B cell (primary cell): ENCODE measurements around the gene ADCY1. TPM values are rescaled to one million over a fixed set of nuclear protein-coding genes. Genes with fewer than 3 reads are reported as not detected.
"Not testable (repeated sequence)": the region's sequence is repeated elsewhere in the genome, so short reads cannot be mapped to it uniquely, and the experiment has no call there.

Experiments
- ATAC-seq: fragments of 200-7000 bp; cut with Tn5 transposase; one replicate; pipeline ENCODE4 v1.10.0; 2021; ENCODE audit warnings: low read depth, mild to moderate bottlenecking, moderate number of reproducible peaks, moderate library complexity
- CTCF ChIA-PET: fragments of 350-600 bp; sonication (Branson Sonifier 250); formaldehyde crosslinking; loops from one replicate; lab custom pipeline; 2021; ENCODE audit warnings: antibody characterized with exemption, inconsistent platforms; lab: Charles Lee
- POLR2A ChIA-PET: fragments of 350-600 bp; sonication (Branson Sonifier 250); formaldehyde crosslinking; loops from one replicate; lab custom pipeline; 2021; ENCODE audit warnings: antibody characterized with exemption; lab: Charles Lee
- DNase-seq: peaks from one replicate; pipeline ENCODE4 v3.0.0; 2013
- H2AFZ ChIP-seq: 2 replicates; pipeline ENCODE4 v1.6.1; 2012; ENCODE audit warnings: mild to moderate bottlenecking, low read depth, low read length; ENCODE audit not compliant: insufficient read depth, poor library complexity, severe bottlenecking
- H3K27ac ChIP-seq, 2 donors: 1 replicate in 1 of 2; 2 replicates in 1 of 2; pipeline ENCODE4 v1.5.1; 2012 to 2013; ENCODE audit warnings: low read length in 2 of 2, mild to moderate bottlenecking in 2 of 2, moderate library complexity in 1 of 2
- H3K27me3 ChIP-seq, 4 experiments: fragments of 200-600 bp in 1 of 4; sonication (generic) in 1 of 4; replicated peaks in 1 of 4; 1 replicate in 2 of 4; 2 replicates in 2 of 4; pipeline versions ENCODE4 v1.6.1 to v1.7.0; 2013 to 2016; ENCODE audit warnings: low read length in 3 of 4, mild to moderate bottlenecking in 2 of 4, mixed read lengths in 1 of 4, moderate library complexity in 1 of 4; ENCODE audit not compliant: insufficient read depth in 4 of 4, control insufficient read depth in 3 of 4; ENCODE audit errors: control extremely low read depth in 1 of 4
- H3K36me3 ChIP-seq, 2 experiments: replicated peaks in 1 of 2; 1 replicate in 1 of 2; 2 replicates in 1 of 2; pipeline versions ENCODE4 v1.6.1 to v1.7.1; 2013; ENCODE audit warnings: low read length in 1 of 2; ENCODE audit not compliant: insufficient read depth in 2 of 2, control insufficient read depth in 1 of 2; ENCODE audit errors: control extremely low read depth in 1 of 2, extremely low read depth in 1 of 2
- H3K4me1 ChIP-seq, 2 donors: fragments of 200-600 bp in 1 of 2; sonication (generic) in 1 of 2; 1 replicate in 1 of 2; 2 replicates in 1 of 2; pipeline versions ENCODE4 v1.5.1 to v1.6.1; 2013 to 2017; ENCODE audit warnings: low read length in 2 of 2; ENCODE audit not compliant: control insufficient read depth in 2 of 2, insufficient read depth in 2 of 2
- H3K4me2 ChIP-seq: replicated peaks from 2 replicates; pipeline ENCODE3; 2012; ENCODE audit warnings: mild to moderate bottlenecking, low read depth, low read length; ENCODE audit not compliant: poor library complexity, severe bottlenecking
- H3K4me3 ChIP-seq, 5 experiments: fragments of 200-600 bp in 1 of 5; sonication (generic) in 1 of 5; 1 replicate in 3 of 5; 2 replicates in 2 of 5; pipeline versions ENCODE4 v1.5.1 to v1.7.0; 2011 to 2016; ENCODE audit warnings: low read length in 4 of 5, mild to moderate bottlenecking in 4 of 5, low read depth in 2 of 5, control low read depth in 1 of 5, moderate library complexity in 1 of 5; ENCODE audit not compliant: insufficient read depth in 1 of 5; ENCODE audit errors: control extremely low read depth in 1 of 5, extremely low read depth in 1 of 5
- H3K79me2 ChIP-seq: fragments of 200-600 bp; sonication (generic); one replicate; pipeline ENCODE4 v1.6.0; 2016; ENCODE audit warnings: low read length; ENCODE audit not compliant: control insufficient read depth, insufficient read depth
- H3K9ac ChIP-seq: fragments of 200-600 bp; sonication (generic); 2 replicates; pipeline ENCODE4 v1.6.1; 2017; ENCODE audit warnings: mild to moderate bottlenecking, low read length, moderate library complexity
- H3K9me3 ChIP-seq, 3 donors: one replicate each; pipeline versions ENCODE4 v1.6.1 to v1.7.1; 2013; ENCODE audit warnings: low read length in 2 of 3; ENCODE audit not compliant: control insufficient read depth in 2 of 3, insufficient read depth in 1 of 3; ENCODE audit errors: control extremely low read depth in 1 of 3
- H4K20me1 ChIP-seq: 2 replicates; pipeline ENCODE4 v1.6.0; 2012; ENCODE audit warnings: mild to moderate bottlenecking, low read length; ENCODE audit not compliant: insufficient read depth, control insufficient read depth, poor library complexity, severe bottlenecking
- H3K27ac Mint-ChIP-seq: one replicate; pipeline ENCODE4 v1.8.0; 2021; ENCODE audit warnings: mixed read lengths
- H3K27me3 Mint-ChIP-seq: one replicate; pipeline ENCODE4 v1.8.0; 2021; ENCODE audit warnings: mixed read lengths
- H3K4me1 Mint-ChIP-seq: one replicate; pipeline ENCODE4 v1.8.0; 2021; ENCODE audit warnings: mixed read lengths
- H3K4me3 Mint-ChIP-seq: one replicate; pipeline ENCODE4 v1.8.0; 2021; ENCODE audit warnings: mixed read lengths
- H3K9me3 Mint-ChIP-seq: one replicate; pipeline ENCODE4 v1.8.0; 2022; ENCODE audit warnings: mixed read lengths; ENCODE audit not compliant: insufficient read depth
- CTCF ChIP-seq: fragments of 200-600 bp; IDR thresholded peaks from one replicate; pipeline ENCODE4 v1.8.0; 2022; ENCODE audit warnings: antibody characterized with exemption, mild to moderate bottlenecking
- EZH2 ChIP-seq: IDR thresholded peaks from 2 replicates; pipeline ENCODE4 v1.6.1; 2012; ENCODE audit warnings: borderline replicate concordance, low read depth, mild to moderate bottlenecking, moderate library complexity, low read length; ENCODE audit not compliant: insufficient read depth, poor library complexity, severe bottlenecking
- WGBS: methylation state at CpG from one replicate; pipeline ENCODE4 v1.1.5; 2013; ENCODE audit warnings: missing lambda C conversion rate; ENCODE audit not compliant: insufficient coverage; 5-methylcytosine and 5-hydroxymethylcytosine counted together
- intact Hi-C: fragments of 100-400 bp; cut with micrococcal nuclease; formaldehyde crosslinking; loops from one replicate; pipeline ENCODE4 v1.10.0; 2022
- polyA plus RNA-seq: library from polyadenylated mRNA; depleted of rRNA; stranded (reverse); fragments of >200 nt; gene quantifications from 2 replicates; pipeline ENCODE4 v1.2.3, GENCODE V29; 2012
- total RNA-seq, 2 donors: library from RNA; stranded (reverse); fragments of 120-200 nt in 1 of 2; gene quantifications; 1 replicate in 1 of 2; 2 replicates in 1 of 2; pipeline versions ENCODE4 v1.2.3 to v1.2.4, GENCODE V29; 2013 to 2022

ADCY1 gene
- total and polyA plus RNA-seq, 2 donors (not counting 1 experiment from before 2014, with no cell fraction given), result 0.05 to 0.12 TPM

- Histone ChIP-seq H3K4me3 (no peak overlapping the region), H2AFZ (no peak overlapping the region), H3K36me3 (no peaks in the 10 kb centered on the region), H3K27me3 (no peaks in the 10 kb centered on the region), H3K4me1 (no peaks in the 10 kb centered on the region), H3K79me2 (no peaks in the 10 kb centered on the region), H4K20me1 (no peaks in the 10 kb centered on the region), H3K27ac (no peak overlapping the region), H3K9ac (no peak overlapping the region), H3K9me3 (no peaks in the 10 kb centered on the region), H3K4me2 (no peak overlapping the region)
- no peak overlapping the region for H3K4me3 Mint-ChIP-seq
- H3K4me1 Mint-ChIP-seq, result no peaks in the 10 kb centered on the region
- no peak overlapping the region for H3K27ac Mint-ChIP-seq
- ChIA-PET CTCF (no interaction called here), POLR2A (no interaction called here)
- intact Hi-C loops, result no loop called here
- H3K9me3 Mint-ChIP-seq, result peaks cover 2% of the 10 kb centered on the region
- TF ChIP-seq CTCF, result no peak
- no peak for TF ChIP-seq EZH2
- DNase-seq (no peak), ATAC-seq (no peak)
- H3K27me3 Mint-ChIP-seq, result peaks cover 6% of the 10 kb centered on the region
Measured at GRCh38 chr7:45525057-45525456, 49.1 kb upstream of the ADCY1 start.

GRCh38 chr7:45543473-45543872, 30.7 kb upstream of the ADCY1 start:
- no peaks in the 10 kb centered on the region for H3K27me3 Mint-ChIP-seq
- H2AFZ ChIP-seq, result no peak overlapping the region
- no peak overlapping the region for H3K4me3 ChIP-seq
- H3K4me1 Mint-ChIP-seq, result no peaks in the 10 kb centered on the region
- H3K9me3 ChIP-seq, result peaks cover 0 to 6% (median 4%) of the 10 kb centered on the region in 3 donors
- ATAC-seq, result no peak
- H3K27ac Mint-ChIP-seq, result no peak overlapping the region
- no peaks in the 10 kb centered on the region for H3K79me2 ChIP-seq
- H3K4me1 ChIP-seq, result no peaks in the 10 kb centered on the region
- no peak overlapping the region for H3K4me3 Mint-ChIP-seq
- intact Hi-C loops, result no loop called here
- no peak overlapping the region for H3K9ac ChIP-seq
- WGBS, result no CpG with 5 or more reads among the region's 3 CpGs
- no peak for DNase-seq
- no peaks in the 10 kb centered on the region for H4K20me1 ChIP-seq
- peaks cover 8% of the 10 kb centered on the region for H3K9me3 Mint-ChIP-seq
- H3K36me3 ChIP-seq, result no peaks in the 10 kb centered on the region
- POLR2A ChIA-PET, result no interaction called here
- no peak overlapping the region for H3K4me2 ChIP-seq
- no peak overlapping the region for H3K27ac ChIP-seq
- H3K27me3 ChIP-seq, result no peaks in the 10 kb centered on the region
- CTCF ChIA-PET, result no interaction called here
- TF ChIP-seq EZH2, result no peak
- TF ChIP-seq CTCF, result no peak

GRCh38 chr7:45545105-45545710, 29.0 kb upstream of the ADCY1 start:
- intact Hi-C loops, result not testable (repeated sequence)

More at GRCh38 chr7:45545105-45545710, 29.0 kb upstream of the ADCY1 start:
- H3K79me2 ChIP-seq, H3K4me2 ChIP-seq, H3K9me3 Mint-ChIP-seq, H2AFZ ChIP-seq, H3K4me1 ChIP-seq, H3K9ac ChIP-seq, H3K27ac Mint-ChIP-seq, DNase-seq, H3K27ac ChIP-seq, H4K20me1 ChIP-seq, H3K9me3 ChIP-seq, H3K27me3 ChIP-seq, H3K36me3 ChIP-seq, ATAC-seq, H3K27me3 Mint-ChIP-seq, POLR2A ChIA-PET, CTCF ChIA-PET, H3K4me3 Mint-ChIP-seq, H3K4me3 ChIP-seq, H3K4me1 Mint-ChIP-seq: not testable (repeated sequence)
- WGBS, result no CpG with 5 or more reads among the region's 3 CpGs
